SJCRH30 (cell line): ENCODE results near the gene BCS1L. TPM values are rescaled to one million over a fixed set of nuclear protein-coding genes. Genes with fewer than 3 reads are reported as not detected.
A peak's percentile ranks its signal among the peaks of the same experiment; 100 is the strongest.

Source experiments
- DNase-seq, 2 experiments: peaks; one replicate each; pipeline ENCODE4 v3.0.0-alpha.2; 2015 to 2020
- H3K27ac ChIP-seq: fragments of 250-450 bp; sonication (Bioruptor Pico); 2 replicates; pipeline ENCODE4 v1.5.1; 2020; ENCODE audit warnings: mild to moderate bottlenecking, moderate library complexity
- H3K27me3 ChIP-seq: fragments of 250-450 bp; sonication (Bioruptor Pico); 2 replicates; pipeline ENCODE4 v1.5.1; 2020; ENCODE audit warnings: mild to moderate bottlenecking, moderate library complexity
- H3K36me3 ChIP-seq: fragments of 250-450 bp; sonication (Bioruptor Pico); 2 replicates; pipeline ENCODE4 v1.5.1; 2020; ENCODE audit warnings: mild to moderate bottlenecking, moderate library complexity
- H3K4me1 ChIP-seq: fragments of 250-450 bp; sonication (Bioruptor Pico); 2 replicates; pipeline ENCODE4 v1.5.1; 2020; ENCODE audit warnings: mild to moderate bottlenecking, moderate library complexity
- H3K4me3 ChIP-seq: fragments of 250-450 bp; sonication (Bioruptor Pico); 2 replicates; pipeline ENCODE4 v1.5.1; 2020; ENCODE audit warnings: mild to moderate bottlenecking, moderate library complexity
- H3K9me3 ChIP-seq: fragments of 250-450 bp; sonication (Bioruptor Pico); replicated peaks from 2 replicates; pipeline ENCODE4 v1.5.1; 2020; ENCODE audit warnings: mild to moderate bottlenecking, moderate library complexity
- total RNA-seq: library from RNA; depleted of rRNA; stranded (reverse); fragments of >200 nt; shearing (Covaris generic); gene quantifications from 2 replicates; pipeline ENCODE4 v1.2.3, GENCODE V29; 2014; rRNA removed

Gene BCS1L, protein sequence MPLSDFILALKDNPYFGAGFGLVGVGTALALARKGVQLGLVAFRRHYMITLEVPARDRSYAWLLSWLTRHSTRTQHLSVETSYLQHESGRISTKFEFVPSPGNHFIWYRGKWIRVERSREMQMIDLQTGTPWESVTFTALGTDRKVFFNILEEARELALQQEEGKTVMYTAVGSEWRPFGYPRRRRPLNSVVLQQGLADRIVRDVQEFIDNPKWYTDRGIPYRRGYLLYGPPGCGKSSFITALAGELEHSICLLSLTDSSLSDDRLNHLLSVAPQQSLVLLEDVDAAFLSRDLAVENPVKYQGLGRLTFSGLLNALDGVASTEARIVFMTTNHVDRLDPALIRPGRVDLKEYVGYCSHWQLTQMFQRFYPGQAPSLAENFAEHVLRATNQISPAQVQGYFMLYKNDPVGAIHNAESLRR
- 33.7 and 34.6 TPM in 2 replicates for total RNA-seq

DNA sequence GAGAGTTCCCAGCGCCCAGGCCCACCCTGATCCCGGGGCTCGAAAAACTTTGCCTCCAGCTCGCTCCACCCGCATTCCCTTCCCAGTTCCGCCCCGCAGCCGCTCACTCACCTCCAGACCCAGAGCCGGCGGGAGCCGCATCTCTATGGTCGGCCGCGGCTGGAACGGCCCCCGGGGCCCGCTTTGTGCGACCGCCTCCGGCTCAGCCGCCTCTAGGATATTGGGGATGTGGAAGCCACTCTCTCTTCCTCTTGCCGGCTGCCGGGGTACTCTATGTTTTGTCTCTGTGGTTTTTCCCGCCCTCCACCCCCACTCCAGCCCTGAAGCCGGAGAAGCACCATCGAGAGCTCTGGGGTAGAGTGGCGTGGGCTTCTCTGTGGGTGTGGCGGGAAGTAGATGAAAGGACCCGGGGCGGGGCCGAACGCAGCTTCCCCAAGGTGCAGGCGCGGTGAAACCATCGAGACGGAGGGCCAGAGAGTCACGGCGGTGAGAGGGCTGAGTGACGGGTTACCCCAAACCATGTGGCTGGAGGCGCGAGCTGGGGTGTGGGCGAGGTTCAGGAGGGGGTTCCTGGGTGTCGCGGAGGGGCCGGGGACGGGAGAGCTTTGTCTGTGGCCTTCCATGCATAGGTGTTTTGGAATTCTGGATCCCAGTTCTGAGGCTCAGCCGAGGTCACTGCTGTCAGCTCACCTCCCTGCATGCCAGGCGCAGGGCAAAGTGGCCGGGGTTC lies at the start of gene BCS1L, which contains the start of gene ZNF142:
Gene BCS1L, plus strand, starts transcription at position 426 of the 730 bp plus-strand sequence. CDS start 1,305 bp downstream, outside the sequence.
Gene ZNF142, minus strand, starts transcription at position 366 of the 730 bp plus-strand sequence. CDS start 3,194 bp downstream, outside the sequence.
- Histone ChIP-seq H3K36me3 (peaks cover 14% of the 10 kb centered on the region), H3K4me1 (no peaks in the 10 kb centered on the region), H3K4me3 (peak within 1 kb of the TSS; percentile 74), H3K9me3 (no peaks in the 10 kb centered on the region), H3K27me3 (no peaks in the 10 kb centered on the region), H3K27ac (peak within 1 kb of the TSS; percentile 48)
- peak; percentile 92 to 93 for DNase-seq

DNA sequence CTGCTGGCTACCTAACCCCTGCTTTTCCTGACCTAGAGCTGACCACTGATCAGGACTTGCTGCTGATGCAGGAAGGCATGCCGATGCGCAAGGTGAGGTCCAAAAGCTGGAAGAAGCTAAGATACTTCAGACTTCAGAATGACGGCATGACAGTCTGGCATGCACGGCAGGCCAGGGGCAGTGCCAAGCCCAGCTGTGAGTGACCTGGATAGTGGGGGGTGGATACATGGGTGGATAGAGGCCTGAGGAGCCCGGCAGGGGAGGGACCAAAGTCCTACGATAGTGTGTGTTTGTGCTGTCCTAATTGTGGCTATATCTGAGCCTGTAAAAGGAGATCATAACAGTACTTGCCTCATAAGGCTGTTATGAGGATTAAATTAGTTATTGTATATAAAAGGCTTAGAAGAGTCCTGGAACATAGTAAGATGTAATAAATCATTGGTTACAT lies 43.6 kb upstream of the BCS1L start:
- Histone ChIP-seq H3K36me3 (no peaks in the 10 kb centered on the region), H3K27ac (no peak overlapping the region), H3K4me1 (no peaks in the 10 kb centered on the region), H3K27me3 (no peaks in the 10 kb centered on the region), H3K9me3 (no peaks in the 10 kb centered on the region), H3K4me3 (no peak overlapping the region)
- DNase-seq = no peak

DNA sequence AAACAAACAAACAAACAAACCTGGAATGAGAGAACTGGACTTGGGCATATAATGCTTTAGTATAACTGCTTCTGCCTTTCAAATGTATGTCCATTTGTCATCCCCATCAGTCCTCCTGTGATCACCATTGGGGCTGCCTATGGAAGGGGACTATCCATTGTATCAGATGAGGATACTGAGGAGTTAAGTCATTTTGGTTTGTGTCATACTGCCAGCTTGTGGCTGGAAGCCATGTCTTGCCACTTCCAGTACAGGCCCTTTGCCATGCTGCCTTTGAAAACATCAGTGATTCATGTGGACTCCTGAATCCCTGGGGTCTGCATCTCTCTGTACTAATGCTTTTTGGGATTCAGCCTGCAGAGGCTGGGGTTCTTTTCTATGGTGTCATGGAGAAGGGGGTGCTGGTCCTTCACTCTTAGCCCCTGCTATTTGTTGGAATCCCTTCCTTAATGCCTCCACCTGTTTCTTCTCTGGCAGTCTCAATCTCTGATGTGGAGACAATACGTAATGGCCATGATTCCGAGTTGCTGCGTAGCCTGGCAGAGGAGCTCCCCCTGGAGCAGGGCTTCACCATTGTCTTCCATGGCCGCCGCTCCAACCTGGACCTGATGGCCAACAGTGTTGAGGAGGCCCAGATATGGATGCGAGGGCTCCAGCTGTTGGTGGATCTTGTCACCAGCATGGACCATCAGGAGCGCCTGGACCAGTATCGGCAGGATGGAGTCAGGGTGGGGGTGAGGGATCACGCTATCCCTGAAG lies 41.2 kb upstream of the BCS1L start:
- Histone ChIP-seq H3K36me3 (no peaks in the 10 kb centered on the region), H3K27me3 (no peaks in the 10 kb centered on the region), H3K4me3 (no peak overlapping the region), H3K4me1 (no peaks in the 10 kb centered on the region), H3K9me3 (no peaks in the 10 kb centered on the region), H3K27ac (no peak overlapping the region)
- peak in 1 of 2 experiments; percentile 28 for DNase-seq

DNA sequence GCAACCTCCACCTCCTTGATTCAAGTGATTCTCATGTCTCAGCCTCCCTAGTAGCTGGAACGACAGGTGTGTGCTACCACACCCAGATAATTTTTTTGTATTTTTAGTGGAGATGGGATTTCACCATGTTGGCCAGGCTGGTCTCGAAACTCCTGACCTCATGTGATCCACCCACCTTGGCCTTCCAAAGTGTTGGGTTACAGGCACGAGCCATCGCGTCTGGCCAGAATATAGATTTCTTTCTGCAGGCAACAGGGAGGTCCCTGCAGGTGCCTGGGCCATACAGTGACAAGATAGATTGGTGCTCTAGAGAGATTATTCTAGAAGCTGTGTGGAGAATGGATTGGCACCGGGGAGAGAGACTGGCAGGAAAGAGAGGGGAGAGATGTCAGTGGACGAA lies 38.5 kb upstream of the BCS1L start:
- Histone ChIP-seq H3K27me3 (no peaks in the 10 kb centered on the region), H3K4me3 (no peak overlapping the region), H3K27ac (no peak overlapping the region), H3K36me3 (no peaks in the 10 kb centered on the region), H3K9me3 (no peaks in the 10 kb centered on the region), H3K4me1 (no peaks in the 10 kb centered on the region)
- DNase-seq = no peak

DNA sequence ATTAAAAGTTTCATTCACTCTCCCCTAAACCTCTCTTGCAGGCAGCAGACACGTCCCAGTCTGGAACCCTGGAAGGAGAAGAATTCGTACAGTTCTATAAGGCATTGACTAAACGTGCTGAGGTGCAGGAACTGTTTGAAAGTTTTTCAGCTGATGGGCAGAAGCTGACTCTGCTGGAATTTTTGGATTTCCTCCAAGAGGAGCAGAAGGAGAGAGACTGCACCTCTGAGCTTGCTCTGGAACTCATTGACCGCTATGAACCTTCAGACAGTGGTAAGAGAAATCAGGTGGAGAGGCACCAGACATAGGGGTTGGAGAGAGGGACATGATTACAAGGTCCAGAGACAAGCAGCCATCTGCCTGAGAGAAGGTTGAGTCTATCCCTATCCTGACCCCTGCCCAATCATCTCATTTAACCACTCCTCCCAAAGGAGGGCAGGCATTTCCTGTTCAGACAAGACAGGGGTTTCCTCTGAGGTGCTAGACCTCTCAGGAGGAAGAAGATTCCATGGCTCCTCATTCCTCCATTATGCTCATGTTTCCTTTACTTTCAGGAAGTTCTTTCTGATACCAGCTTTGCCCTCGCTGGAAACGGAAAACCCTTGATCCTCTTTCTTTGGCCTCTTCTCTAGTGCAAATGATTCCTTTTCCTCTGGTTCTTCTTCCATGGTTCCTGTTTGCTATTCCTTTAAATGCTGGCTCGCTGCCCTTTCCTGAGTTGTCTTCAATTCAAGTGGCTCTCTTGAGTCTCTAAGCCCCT lies 36.7 kb upstream of the BCS1L start:
- Histone ChIP-seq H3K36me3 (no peaks in the 10 kb centered on the region), H3K4me3 (no peak overlapping the region), H3K27me3 (no peaks in the 10 kb centered on the region), H3K4me1 (no peaks in the 10 kb centered on the region), H3K9me3 (no peaks in the 10 kb centered on the region), H3K27ac (no peak overlapping the region)
- DNase-seq = no peak

DNA sequence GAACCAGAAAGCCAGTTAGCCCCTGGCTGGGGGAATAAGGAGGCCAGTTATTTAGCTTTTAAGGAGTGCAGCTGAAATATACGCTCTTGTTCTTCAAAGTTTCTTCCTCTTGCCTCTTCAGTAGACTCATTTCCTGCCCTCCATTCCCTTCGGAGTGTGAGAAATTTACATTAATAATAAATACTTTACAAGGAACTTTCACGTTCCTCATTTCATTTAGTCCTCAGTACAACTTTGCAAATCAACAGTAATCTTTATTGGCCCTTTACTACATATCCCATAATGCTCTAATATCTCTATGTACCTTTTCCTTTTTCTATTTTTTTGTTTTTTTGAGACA lies 36.1 kb upstream of the BCS1L start:
- Histone ChIP-seq H3K27me3 (no peaks in the 10 kb centered on the region), H3K4me3 (no peak overlapping the region), H3K4me1 (no peaks in the 10 kb centered on the region), H3K9me3 (no peaks in the 10 kb centered on the region), H3K27ac (no peak overlapping the region), H3K36me3 (no peaks in the 10 kb centered on the region)
- no peak for DNase-seq

DNA sequence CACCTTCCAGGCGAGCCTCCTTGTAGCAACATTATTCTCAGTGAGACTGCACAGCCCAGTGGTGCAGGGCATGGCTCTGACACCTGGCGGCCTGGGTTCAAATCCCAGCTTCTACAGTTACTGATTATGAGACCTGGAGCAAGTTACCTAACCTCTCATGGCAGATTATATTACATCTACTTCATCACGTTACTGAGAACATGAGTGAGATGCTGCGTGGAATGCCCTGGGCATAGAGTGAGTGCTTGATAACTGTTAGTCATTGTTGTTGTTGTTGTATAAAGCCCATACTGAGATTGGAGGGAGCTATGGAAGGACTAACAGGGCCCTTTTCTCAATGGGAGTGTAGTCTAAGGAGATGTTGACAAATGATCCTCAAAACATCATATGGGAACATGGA lies 33.1 kb upstream of the BCS1L start:
- Histone ChIP-seq H3K9me3 (no peaks in the 10 kb centered on the region), H3K4me1 (no peaks in the 10 kb centered on the region), H3K36me3 (no peaks in the 10 kb centered on the region), H3K4me3 (no peak overlapping the region), H3K27ac (no peak overlapping the region), H3K27me3 (no peaks in the 10 kb centered on the region)
- DNase-seq = no peak

DNA sequence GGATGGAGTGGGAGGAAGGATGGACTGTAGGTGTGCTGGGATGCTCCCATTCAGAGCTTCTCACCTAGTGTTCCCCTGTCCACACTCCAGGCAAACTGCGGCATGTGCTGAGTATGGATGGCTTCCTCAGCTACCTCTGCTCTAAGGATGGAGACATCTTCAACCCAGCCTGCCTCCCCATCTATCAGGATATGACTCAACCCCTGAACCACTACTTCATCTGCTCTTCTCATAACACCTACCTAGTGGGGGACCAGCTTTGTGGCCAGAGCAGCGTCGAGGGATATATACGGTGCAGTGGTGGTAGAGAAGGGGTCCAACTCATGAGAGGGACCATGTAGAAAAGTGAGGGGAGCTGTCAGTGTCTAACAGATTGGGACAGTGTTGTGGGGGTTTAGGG lies 31.5 kb upstream of the BCS1L start:
- Histone ChIP-seq H3K27me3 (no peaks in the 10 kb centered on the region), H3K4me1 (no peaks in the 10 kb centered on the region), H3K4me3 (no peak overlapping the region), H3K9me3 (no peaks in the 10 kb centered on the region), H3K36me3 (no peaks in the 10 kb centered on the region), H3K27ac (no peak overlapping the region)
- DNase-seq = no peak

DNA sequence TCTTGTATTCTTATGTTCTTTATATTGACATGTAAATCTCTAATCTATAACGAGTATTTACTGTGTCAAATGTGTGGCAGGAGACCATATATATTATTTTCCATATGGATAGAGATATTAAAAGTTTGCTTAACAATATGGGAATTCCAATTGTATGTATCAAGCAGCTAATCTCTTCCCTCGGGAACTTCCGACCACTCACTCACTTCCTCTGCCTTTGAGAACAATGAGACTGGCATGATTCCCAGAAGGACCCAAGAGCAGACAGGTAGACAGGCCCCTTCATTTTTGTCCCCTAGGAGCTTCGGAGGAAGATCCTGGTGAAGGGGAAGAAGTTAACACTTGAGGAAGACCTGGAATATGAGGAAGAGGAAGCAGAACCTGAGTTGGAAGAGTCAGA lies 27.6 kb upstream of the BCS1L start:
- no peaks in the 10 kb centered on the region for H3K9me3 ChIP-seq
- no peak for DNase-seq
- H3K27ac ChIP-seq = no peak overlapping the region
- no peaks in the 10 kb centered on the region for H3K27me3 ChIP-seq
- H3K4me3 ChIP-seq = no peak overlapping the region
- peaks cover 14% of the 10 kb centered on the region for H3K36me3 ChIP-seq
- H3K4me1 ChIP-seq = no peaks in the 10 kb centered on the region

DNA sequence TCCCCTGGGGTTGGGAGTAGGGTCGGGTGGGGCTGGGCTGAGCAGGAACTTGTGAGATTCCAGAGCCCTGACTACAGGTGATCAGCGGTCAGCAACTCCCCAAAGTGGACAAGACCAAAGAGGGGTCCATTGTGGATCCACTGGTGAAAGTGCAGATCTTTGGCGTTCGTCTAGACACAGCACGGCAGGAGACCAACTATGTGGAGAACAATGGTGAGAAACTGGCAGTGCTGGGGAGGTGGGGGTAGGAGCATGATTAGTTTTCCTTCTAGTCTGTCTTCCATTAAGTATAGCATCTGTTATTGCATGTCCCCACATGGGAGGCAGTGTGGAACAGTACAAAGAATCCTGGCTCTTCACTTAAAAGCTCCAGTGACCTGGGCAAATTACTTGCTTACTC lies 23.8 kb upstream of the BCS1L start:
- Histone ChIP-seq H3K36me3 (peaks cover 41% of the 10 kb centered on the region), H3K27ac (no peak overlapping the region), H3K4me3 (no peak overlapping the region), H3K4me1 (no peaks in the 10 kb centered on the region), H3K9me3 (no peaks in the 10 kb centered on the region), H3K27me3 (no peaks in the 10 kb centered on the region)
- DNase-seq = no peak

DNA sequence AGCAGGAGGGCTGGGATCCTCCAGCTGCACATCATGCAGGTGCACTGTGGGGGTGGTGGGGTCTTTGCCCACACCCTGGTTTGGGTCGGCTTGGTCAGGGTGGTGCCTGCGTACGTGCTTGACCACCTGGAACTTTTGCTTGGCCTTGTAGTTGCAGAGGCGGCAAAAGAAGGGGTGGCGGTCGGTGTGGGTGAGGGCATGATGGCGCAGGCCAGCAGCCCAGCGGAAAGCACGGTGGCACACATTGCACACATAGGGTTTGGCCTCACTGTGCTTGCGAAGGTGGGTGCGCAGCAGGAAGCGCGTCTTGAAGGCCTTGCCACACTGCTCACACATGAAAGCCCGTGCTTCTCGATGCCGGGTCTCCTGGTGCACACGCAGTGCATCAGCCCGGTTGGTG lies 21.1 kb upstream of the BCS1L start:
- Histone ChIP-seq H3K27me3 (no peaks in the 10 kb centered on the region), H3K9me3 (no peaks in the 10 kb centered on the region), H3K27ac (no peak overlapping the region), H3K4me3 (no peak overlapping the region), H3K4me1 (no peaks in the 10 kb centered on the region), H3K36me3 (peaks cover 46% of the 10 kb centered on the region)
- no peak for DNase-seq

DNA sequence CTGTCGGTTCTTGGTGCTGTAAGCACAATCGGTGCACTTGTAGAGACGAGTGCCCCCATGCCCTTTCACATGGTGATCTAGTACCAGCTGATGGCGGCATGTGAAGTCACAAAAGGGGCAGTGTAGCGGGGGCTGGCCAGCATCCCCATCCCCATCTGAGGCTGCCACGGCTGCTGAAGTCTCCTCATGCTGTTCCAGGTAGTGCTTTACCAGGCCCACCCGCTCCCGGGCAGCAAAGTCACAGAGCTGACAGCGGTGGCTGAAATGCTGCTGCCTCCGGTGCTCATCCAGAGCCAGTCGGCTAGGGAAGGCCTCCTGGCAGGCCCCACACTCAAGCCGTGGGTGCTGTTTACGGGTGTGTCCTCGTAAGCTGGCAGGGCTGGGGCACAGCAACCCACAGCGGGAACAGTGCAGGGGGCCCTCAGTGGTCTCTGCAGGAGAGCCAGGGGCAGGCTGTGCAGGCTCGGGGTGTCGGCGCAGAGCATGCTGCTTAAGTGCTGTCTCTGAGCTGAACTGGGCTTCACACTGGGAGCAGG lies 17.3 kb upstream of the BCS1L start:
- Histone ChIP-seq H3K4me3 (no peak overlapping the region), H3K27ac (no peak overlapping the region), H3K27me3 (no peaks in the 10 kb centered on the region), H3K4me1 (no peaks in the 10 kb centered on the region), H3K9me3 (no peaks in the 10 kb centered on the region), H3K36me3 (peaks cover 50% of the 10 kb centered on the region)
- DNase-seq = no peak

DNA sequence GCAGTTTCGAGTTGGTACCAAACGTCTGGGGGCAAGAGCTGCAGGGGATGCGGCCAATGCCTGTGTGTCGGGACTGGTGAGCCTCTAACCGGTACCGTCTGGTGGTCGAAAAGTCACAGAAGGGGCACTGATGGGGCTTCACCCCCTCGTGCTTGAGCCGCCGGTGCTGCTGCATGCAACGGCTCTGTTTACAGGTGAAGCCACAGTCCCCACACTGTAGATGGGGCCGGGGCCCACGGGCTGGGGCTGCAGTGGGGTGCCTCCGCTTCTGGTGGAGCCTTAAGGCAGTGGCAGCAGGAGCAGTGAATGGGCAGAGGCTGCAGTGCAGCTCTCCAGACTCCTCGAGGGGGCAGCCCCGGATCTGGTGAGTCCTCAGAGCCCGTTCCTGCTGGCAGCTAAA lies 16.7 kb upstream of the BCS1L start:
- DNase-seq = no peak
- no peaks in the 10 kb centered on the region for H3K9me3 ChIP-seq
- H3K36me3 ChIP-seq = peaks cover 49% of the 10 kb centered on the region
- no peaks in the 10 kb centered on the region for H3K27me3 ChIP-seq
- no peak overlapping the region for H3K4me3 ChIP-seq
- no peak overlapping the region for H3K27ac ChIP-seq
- H3K4me1 ChIP-seq = no peaks in the 10 kb centered on the region

DNA sequence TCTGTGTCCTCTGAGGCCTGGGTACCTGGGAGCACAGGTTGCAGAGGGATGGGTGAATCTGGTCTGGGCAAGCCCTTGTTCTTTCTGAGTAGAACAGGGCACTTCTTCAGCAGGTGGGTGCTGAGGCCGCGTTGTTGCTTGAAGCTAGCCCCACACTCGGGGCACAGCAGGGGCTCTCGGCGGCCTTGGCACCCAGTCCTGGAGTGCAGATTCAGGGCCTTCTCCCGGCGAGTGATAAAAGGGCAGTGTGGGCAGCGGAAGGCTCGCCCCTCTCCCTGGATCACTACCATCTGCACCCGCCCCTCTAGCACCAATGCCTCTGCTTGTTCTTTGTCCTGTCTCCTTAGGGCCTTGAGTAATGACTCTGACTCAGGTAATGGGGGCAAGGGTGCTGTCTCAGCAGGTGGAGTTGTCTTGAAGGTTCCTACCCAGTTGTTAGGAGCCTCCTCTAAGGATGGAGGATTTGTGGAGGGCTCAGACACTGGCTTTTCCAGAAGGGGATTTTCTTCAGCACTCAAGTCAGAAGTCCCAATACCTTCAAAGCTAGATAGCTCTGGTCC lies 15.7 kb upstream of the BCS1L start:
- H3K9me3 ChIP-seq = no peaks in the 10 kb centered on the region
- H3K4me3 ChIP-seq = no peak overlapping the region
- DNase-seq = no peak
- H3K27me3 ChIP-seq = no peaks in the 10 kb centered on the region
- H3K4me1 ChIP-seq = no peaks in the 10 kb centered on the region
- H3K36me3 ChIP-seq = peaks cover 50% of the 10 kb centered on the region
- no peak overlapping the region for H3K27ac ChIP-seq
